ENCODE data around the gene PRSS21. TPM values are rescaled to one million over a fixed set of nuclear protein-coding genes. Genes with fewer than 3 reads are reported as not detected.
A peak's percentile ranks its signal among the peaks of the same experiment; 100 is the strongest.

Gene PRSS21
- polyA plus RNA-seq, 1 of the 3 experiments (the other 2 are of a cell fraction), result not detected

- H3K27me3 ChIP-seq (ENCODE audit: insufficient read depth), result no peaks in the 10 kb centered on the region
- H3K79me2 ChIP-seq (ENCODE audit: insufficient read depth), result peaks cover 57% of the 10 kb centered on the region
- peaks cover 15% of the 10 kb centered on the region for H3F3A ChIP-seq (replicated peaks; ENCODE audit: insufficient read depth)
- H3K9me2 ChIP-seq, result no peaks in the 10 kb centered on the region
- no peak overlapping the region for H2AFZ ChIP-seq (ENCODE audit: low read depth)
- no peak overlapping the region for H3K4me3 ChIP-seq (ENCODE audit: low read depth in 2 of 2, low read length in 1 of 2)
- ChIA-PET POLR2A (interaction anchor here (0.7 kb wide), 1 partner anchor 13 kb away, joined by 4 read pairs; no protein-coding TSS in a partner anchor), CTCF (no interaction called here)
- no peak overlapping the region for H3K4me2 ChIP-seq
- H3K9ac ChIP-seq, result no peak overlapping the region
- TF ChIP-seq EP300 (IDR thresholded peaks at IDR 0.05; ENCODE audit: borderline replicate concordance in 1 of 2, low read depth in 1 of 2, low read length in 1 of 2), result no peak
- no peak for TF ChIP-seq GATA2 (CRISPR knock-in tag; IDR thresholded peaks at IDR 0.05)
- no peak overlapping the region for H3K27ac ChIP-seq (ENCODE audit: low read depth in 2 of 2, low read length in 1 of 2)
- WGBS (ENCODE audit: low lambda C conversion rate), result 89% methylated on average over 14 of the region's 14 CpGs
- H3K36me3 ChIP-seq (replicated peaks in 1 of 2; ENCODE audit: control insufficient read depth in 1 of 2, insufficient read depth in 2 of 2, low read length in 1 of 2), result peaks cover 52 to 85% of the 10 kb centered on the region in 2 experiments
- H3K4me1 ChIP-seq (ENCODE audit: control insufficient read depth in 1 of 2, insufficient read depth in 2 of 2, low read depth in 1 of 2, low read length in 1 of 2), result no peaks in the 10 kb centered on the region; a peak in 1 of 4 replicates
- H3K9me3 ChIP-seq, result no peaks in the 10 kb centered on the region
- H4K20me1 ChIP-seq (ENCODE audit: insufficient read depth), result peaks cover 83% of the 10 kb centered on the region
- no peak for DNase-seq
Observed at GRCh38 chr16:2769675-2770056, 47.4 kb upstream of the PRSS21 start.

GRCh38 chr16:2770057-2770951, 46.7 kb upstream of the PRSS21 start:
- Histone ChIP-seq H3F3A (replicated peaks; ENCODE audit: insufficient read depth) (peaks cover 14% of the 10 kb centered on the region), H4K20me1 (ENCODE audit: insufficient read depth) (peaks cover 77% of the 10 kb centered on the region), H3K9me3 (no peaks in the 10 kb centered on the region), H3K36me3 (replicated peaks in 1 of 2; ENCODE audit: control insufficient read depth in 1 of 2, insufficient read depth in 2 of 2, low read length in 1 of 2) (peaks cover 45 to 83% of the 10 kb centered on the region in 2 experiments), H2AFZ (ENCODE audit: low read depth) (no peak overlapping the region), H3K4me2 (no peak overlapping the region), H3K27ac (ENCODE audit: low read depth in 2 of 2, low read length in 1 of 2) (no peak overlapping the region; a peak in 1 of 4 replicates), H3K79me2 (ENCODE audit: insufficient read depth) (peaks cover 57% of the 10 kb centered on the region), H3K4me3 (ENCODE audit: low read depth in 2 of 2, low read length in 1 of 2) (no peak overlapping the region), H3K27me3 (ENCODE audit: insufficient read depth) (no peaks in the 10 kb centered on the region), H3K4me1 (ENCODE audit: control insufficient read depth in 1 of 2, insufficient read depth in 2 of 2, low read depth in 1 of 2, low read length in 1 of 2) (peaks cover 0 to 2% of the 10 kb centered on the region in 2 experiments; a peak in 1 of 4 replicates), H3K9ac (no peak overlapping the region), H3K9me2 (no peaks in the 10 kb centered on the region)
- 75% methylated on average over 12 of the region's 32 CpGs for WGBS (ENCODE audit: low lambda C conversion rate)
- TF ChIP-seq POLR2AphosphoS5 (IDR thresholded peaks at IDR 0.05; ENCODE audit: low read depth, low read length) (0 out of 2 replicates have a peak, but pooled peaks have one; percentile 9), RCOR1 (IDR thresholded peaks at IDR 0.05; ENCODE audit: low read length) (no peak)
- TF ChIP-seq, protein P1, sequence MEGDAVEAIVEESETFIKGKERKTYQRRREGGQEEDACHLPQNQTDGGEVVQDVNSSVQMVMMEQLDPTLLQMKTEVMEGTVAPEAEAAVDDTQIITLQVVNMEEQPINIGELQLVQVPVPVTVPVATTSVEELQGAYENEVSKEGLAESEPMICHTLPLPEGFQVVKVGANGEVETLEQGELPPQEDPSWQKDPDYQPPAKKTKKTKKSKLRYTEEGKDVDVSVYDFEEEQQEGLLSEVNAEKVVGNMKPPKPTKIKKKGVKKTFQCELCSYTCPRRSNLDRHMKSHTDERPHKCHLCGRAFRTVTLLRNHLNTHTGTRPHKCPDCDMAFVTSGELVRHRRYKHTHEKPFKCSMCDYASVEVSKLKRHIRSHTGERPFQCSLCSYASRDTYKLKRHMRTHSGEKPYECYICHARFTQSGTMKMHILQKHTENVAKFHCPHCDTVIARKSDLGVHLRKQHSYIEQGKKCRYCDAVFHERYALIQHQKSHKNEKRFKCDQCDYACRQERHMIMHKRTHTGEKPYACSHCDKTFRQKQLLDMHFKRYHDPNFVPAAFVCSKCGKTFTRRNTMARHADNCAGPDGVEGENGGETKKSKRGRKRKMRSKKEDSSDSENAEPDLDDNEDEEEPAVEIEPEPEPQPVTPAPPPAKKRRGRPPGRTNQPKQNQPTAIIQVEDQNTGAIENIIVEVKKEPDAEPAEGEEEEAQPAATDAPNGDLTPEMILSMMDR (IDR thresholded peaks at IDR 0.05), result peak; percentile 18; the same call in 1 of the 2 replicates
- CTCF ChIA-PET, result no interaction called here
- no peak for DNase-seq
- POLR2A ChIA-PET, result interaction anchor here (0.7 kb wide), 1 partner anchor 14 kb away, joined by 4 read pairs; no protein-coding TSS in a partner anchor
